GM18909 (cell line): ENCODE data around the gene AFP.
A peak's percentile ranks its signal among the peaks of the same experiment; 100 is the strongest.

Source experiments
- ATAC-seq: cut with Tn5 transposase; IDR thresholded peaks from one replicate; pipeline ENCODE4 v1.9.1; 2021; ENCODE audit warnings: mild to moderate bottlenecking; ENCODE audit not compliant: unreplicated experiment, poor library complexity

AFP gene

GRCh38 chr4:73413294-73413755 lies 22.7 kb upstream of the AFP start:
- no peak for ATAC-seq

- ATAC-seq, result no peak
Observed at GRCh38 chr4:73414936-73415271, 21.1 kb upstream of the AFP start.

- no peak for ATAC-seq
Observed at GRCh38 chr4:73415807-73416238, 20.2 kb upstream of the AFP start.

- ATAC-seq, result no peak
Observed at GRCh38 chr4:73416423-73417087, 19.5 kb upstream of the AFP start.

GRCh38 chr4:73417342-73417741 lies 18.7 kb upstream of the AFP start:
- no peak for ATAC-seq

GRCh38 chr4:73417973-73418372 lies 18.0 kb upstream of the AFP start:
- no peak for ATAC-seq

GRCh38 chr4:73418677-73419076 lies 17.3 kb upstream of the AFP start:
- ATAC-seq, result no peak

- ATAC-seq, result no peak
Observed at GRCh38 chr4:73419106-73420038, 16.6 kb upstream of the AFP start.

- ATAC-seq, result no peak
Observed at GRCh38 chr4:73420615-73421014, 15.4 kb upstream of the AFP start.

GRCh38 chr4:73421708-73422457 lies 14.1 kb upstream of the AFP start:
- ATAC-seq, result no peak

GRCh38 chr4:73422458-73422752 lies 13.6 kb upstream of the AFP start:
- ATAC-seq, result no peak

- ATAC-seq, result no peak
Observed at GRCh38 chr4:73423184-73423583, 12.8 kb upstream of the AFP start.

- no peak for ATAC-seq
Observed at GRCh38 chr4:73426666-73427065, 9.4 kb upstream of the AFP start.

- no peak for ATAC-seq
Observed at GRCh38 chr4:73429118-73429517, 6.9 kb upstream of the AFP start.

GRCh38 chr4:73429826-73430587 lies 6.0 kb upstream of the AFP start:
- ATAC-seq, result no peak

GRCh38 chr4:73431813-73432168 lies 4.2 kb upstream of the AFP start:
- no peak for ATAC-seq

- no peak for ATAC-seq
Observed at GRCh38 chr4:73432169-73433000, 3.6 kb upstream of the AFP start.

- ATAC-seq, result no peak
Observed at GRCh38 chr4:73433140-73433539, 2.9 kb upstream of the AFP start.

GRCh38 chr4:73434311-73434710 lies 1.7 kb upstream of the AFP start:
- ATAC-seq, result peak; percentile 70
